SK-N-SH (cell line): ENCODE results near the gene CALU. TPM values are rescaled to one million over a fixed set of nuclear protein-coding genes. Genes with fewer than 3 reads are reported as not detected.

ENCODE experiments used
- CTCF ChIA-PET: fragments of 300-600, 350-600 bp; formaldehyde crosslinking; extraction: SDS; loops from one replicate; lab custom pipeline; 2021; lab: Yijun Ruan, JAX
- POLR2A ChIA-PET: fragments of 350-600 bp; sonication (Branson Sonifier 250); formaldehyde crosslinking; extraction: SDS; loops from one replicate; lab custom pipeline; 2020; ENCODE audit warnings: antibody characterized with exemption, inconsistent platforms; lab: Yijun Ruan, JAX
- DNase-seq: peaks from one replicate; pipeline ENCODE4 v3.0.0; 2012
- H2AFZ ChIP-seq: fragments of 200-600 bp; sonication (generic); 2 replicates; pipeline ENCODE4 v1.8.1; 2016; ENCODE audit warnings: antibody characterized with exemption, mild to moderate bottlenecking, low read depth
- H3F3A ChIP-seq: fragments of 200-600 bp; sonication (generic); replicated peaks from 2 replicates; pipeline ENCODE3; 2016; ENCODE audit warnings: antibody characterized with exemption, mild to moderate bottlenecking; ENCODE audit not compliant: insufficient read depth
- H3K27ac ChIP-seq, 2 experiments: fragments of 200-500 bp in 1 of 2; fragments of 200-600 bp in 1 of 2; sonication (Bioruptor generic) in 1 of 2; sonication (generic), shearing (Covaris generic) in 1 of 2; 2 replicates each; pipeline versions ENCODE4 v1.5.1 to v1.6.1; 2014 to 2016; ENCODE audit warnings: low read depth in 2 of 2, inconsistent platforms in 1 of 2, low read length in 1 of 2, mild to moderate bottlenecking in 1 of 2, mixed read lengths in 1 of 2
- H3K27me3 ChIP-seq: fragments of 200-600 bp; sonication (generic), shearing (Covaris generic); 2 replicates; pipeline ENCODE4 v1.6.1; 2016; ENCODE audit warnings: mixed run types; ENCODE audit not compliant: insufficient read depth
- H3K36me3 ChIP-seq, 2 experiments: fragments of 200-500 bp in 1 of 2; fragments of 200-600 bp in 1 of 2; sonication (Bioruptor generic) in 1 of 2; sonication (generic) in 1 of 2; replicated peaks in 1 of 2; 2 replicates each; pipeline versions ENCODE3 to v1.5.1; 2014 to 2016; ENCODE audit warnings: low read length in 1 of 2, mild to moderate bottlenecking in 1 of 2; ENCODE audit not compliant: insufficient read depth in 2 of 2, control insufficient read depth in 1 of 2
- H3K4me1 ChIP-seq, 2 experiments: fragments of 200-500 bp in 1 of 2; fragments of 200-600 bp in 1 of 2; sonication (Bioruptor generic) in 1 of 2; sonication (generic), shearing (Covaris generic) in 1 of 2; 2 replicates each; pipeline versions ENCODE4 v1.5.1 to v1.6.1; 2014 to 2016; ENCODE audit warnings: low read depth in 1 of 2, low read length in 1 of 2, mixed run types in 1 of 2; ENCODE audit not compliant: insufficient read depth in 2 of 2, control insufficient read depth in 1 of 2
- H3K4me2 ChIP-seq: fragments of 200-600 bp; sonication (generic), shearing (Covaris generic); 2 replicates; pipeline ENCODE4 v1.6.1; 2017; ENCODE audit warnings: mixed run types
- H3K4me3 ChIP-seq, 2 experiments: fragments of 200-500 bp in 1 of 2; fragments of 200-600 bp in 1 of 2; sonication (Bioruptor generic) in 1 of 2; sonication (generic), shearing (Covaris generic) in 1 of 2; 2 replicates each; pipeline versions ENCODE4 v1.5.1 to v1.8.1; 2014 to 2016; ENCODE audit warnings: low read depth in 2 of 2, inconsistent platforms in 1 of 2, low read length in 1 of 2, mild to moderate bottlenecking in 1 of 2, mixed read lengths in 1 of 2, moderate library complexity in 1 of 2
- H3K79me2 ChIP-seq: fragments of 200-600 bp; sonication (generic); 2 replicates; pipeline ENCODE4 v1.8.1; 2017; ENCODE audit warnings: mild to moderate bottlenecking; ENCODE audit not compliant: insufficient read depth
- H3K9ac ChIP-seq: fragments of 200-600 bp; sonication (generic); 2 replicates; pipeline ENCODE4 v1.6.1; 2017; ENCODE audit warnings: mixed run types
- H3K9me2 ChIP-seq: fragments of 200-600 bp; sonication (generic); 2 replicates; pipeline ENCODE4 v1.6.1; 2017; ENCODE audit warnings: mixed run types
- H3K9me3 ChIP-seq: fragments of 200-600 bp; sonication (generic); 2 replicates; pipeline ENCODE4 v1.6.1; 2017; ENCODE audit warnings: mixed run types, mild to moderate bottlenecking, moderate library complexity
- H4K20me1 ChIP-seq: fragments of 200-600 bp; sonication (generic); 2 replicates; pipeline ENCODE4 v1.6.1; 2017; ENCODE audit warnings: mild to moderate bottlenecking, mixed run types; ENCODE audit not compliant: insufficient read depth
- EP300 ChIP-seq, 2 experiments: IDR thresholded peaks; 2 replicates each; pipeline versions ENCODE4 v1.4.0 to v1.6.1; 2012; ENCODE audit warnings: borderline replicate concordance in 1 of 2, low read depth in 1 of 2, low read length in 1 of 2
- EZH2phosphoT487 ChIP-seq: fragments of 200-600 bp; sonication (generic); IDR thresholded peaks from 2 replicates; pipeline ENCODE4 v1.6.1; 2017; ENCODE audit warnings: low read depth, mixed run types, mild to moderate bottlenecking, antibody characterized with exemption, moderate library complexity, borderline replicate concordance
- FOSL2 ChIP-seq: IDR thresholded peaks from 2 replicates; pipeline ENCODE4 v1.4.0; 2012; ENCODE audit warnings: low read depth, mild to moderate bottlenecking, moderate library complexity, borderline replicate concordance
- FOXJ3 ChIP-seq: sonication (generic); formaldehyde crosslinking; IDR thresholded peaks from 2 replicates; pipeline ENCODE4 v1.5.1; 2020; ENCODE audit warnings: mild to moderate bottlenecking, missing genetic modification reagents
- GATA2 ChIP-seq: sonication (generic); formaldehyde crosslinking; IDR thresholded peaks from 2 replicates; pipeline ENCODE4 v1.5.0; 2020; ENCODE audit warnings: mild to moderate bottlenecking, missing genetic modification reagents
- IRF3 ChIP-seq: fragments of 150-350 bp; IDR thresholded peaks from 2 replicates; pipeline ENCODE4 v1.6.1; 2016; ENCODE audit warnings: mild to moderate bottlenecking, low read depth, low read length
- JUND ChIP-seq: IDR thresholded peaks from 2 replicates; pipeline ENCODE4 v1.4.0; 2012
- MEF2A ChIP-seq: IDR thresholded peaks from 2 replicates; pipeline ENCODE4 v1.4.0; 2012; ENCODE audit warnings: low read depth, borderline replicate concordance
- NRF1 ChIP-seq: IDR thresholded peaks from 2 replicates; pipeline ENCODE4 v1.6.1; 2012; ENCODE audit warnings: low read depth, mild to moderate bottlenecking, low read length
- POLR2AphosphoS5 ChIP-seq: IDR thresholded peaks from 2 replicates; pipeline ENCODE4 v1.6.1; 2012; ENCODE audit warnings: low read depth, low read length
- REST ChIP-seq: IDR thresholded peaks from 2 replicates; pipeline ENCODE4 v1.6.1; 2012; ENCODE audit warnings: mild to moderate bottlenecking, low read depth, low read length, moderate library complexity
- RFX5 ChIP-seq: IDR thresholded peaks from 2 replicates; pipeline ENCODE4 v1.6.1; 2012; ENCODE audit warnings: mild to moderate bottlenecking, improper control_type of control experiment, low read length
- RXRA ChIP-seq: IDR thresholded peaks from 2 replicates; pipeline ENCODE4 v1.4.0; 2012; ENCODE audit warnings: low read depth, mild to moderate bottlenecking, borderline replicate concordance
- SIN3A ChIP-seq: IDR thresholded peaks from 2 replicates; pipeline ENCODE4 v1.6.1; 2012; ENCODE audit warnings: low read depth, mild to moderate bottlenecking, low read length, moderate library complexity, borderline replicate concordance
- SMC3 ChIP-seq: IDR thresholded peaks from 2 replicates; pipeline ENCODE4 v1.6.1; 2012; ENCODE audit warnings: low read depth, low read length, improper control_type of control experiment
- TAF1 ChIP-seq: IDR thresholded peaks from 2 replicates; pipeline ENCODE4 v1.6.1; 2012; ENCODE audit warnings: low read depth, mild to moderate bottlenecking, low read length, moderate library complexity, borderline replicate concordance
- TEAD4 ChIP-seq: IDR thresholded peaks from 2 replicates; pipeline ENCODE4 v1.4.0; 2012; ENCODE audit warnings: mild to moderate bottlenecking, borderline replicate concordance; ENCODE audit not compliant: insufficient read depth
- USF1 ChIP-seq: IDR thresholded peaks from 2 replicates; pipeline ENCODE4 v1.4.0; 2012; ENCODE audit warnings: low read depth, borderline replicate concordance
- ZBTB33 ChIP-seq: IDR thresholded peaks from 2 replicates; pipeline ENCODE4 v1.4.0; 2012; ENCODE audit warnings: low read depth, borderline replicate concordance
- WGBS: methylation state at CpG from one replicate; pipeline ENCODE4 v1.1.6; 2017; ENCODE audit warnings: low lambda C conversion rate; 5-methylcytosine and 5-hydroxymethylcytosine counted together
- polyA plus RNA-seq, 3 experiments: library from polyadenylated mRNA; depleted of rRNA; stranded (reverse); fragments of >200 nt; gene quantifications; 2 replicates each; pipeline ENCODE4 v1.2.3, GENCODE V29; 2012

The CALU gene
- polyA plus RNA-seq, 1 of the 3 experiments (the other 2 are of a cell fraction), result 195 TPM

- H3K4me3 ChIP-seq, result no peak overlapping the region
- H3K4me1 ChIP-seq, result peaks cover 0 to 5% of the 10 kb centered on the region in 2 experiments; a peak in 2 of 4 replicates
- H3F3A ChIP-seq, result peaks cover 28% of the 10 kb centered on the region
- CTCF ChIA-PET, result interaction anchor here (1.1 to 1.6 kb wide), 3 partner anchors 16 to 136 kb away, joined by 3 to 7 read pairs (median 5); no protein-coding TSS in a partner anchor
- peaks cover 42 to 83% of the 10 kb centered on the region in 2 experiments for H3K36me3 ChIP-seq
- H3K79me2 ChIP-seq, result peaks cover 100% of the 10 kb centered on the region
- H3K9me3 ChIP-seq, result no peaks in the 10 kb centered on the region
- WGBS, result 88% methylated on average over 6 of the region's 6 CpGs
- no peak overlapping the region for H3K9ac ChIP-seq
- no peak for TF ChIP-seq FOXJ3 (CRISPR knock-in tag)
- TF ChIP-seq USF1, result no peak
- TF ChIP-seq SMC3, result no peak
- no peak for TF ChIP-seq SIN3A
- no peak for TF ChIP-seq JUND
- TF ChIP-seq POLR2AphosphoS5, result no peak
- TF ChIP-seq, all 33 proteins: peak for 0
- Histone ChIP-seq H3K4me2 (no peak overlapping the region), H3K9me2 (no peaks in the 10 kb centered on the region), H3K27me3 (no peaks in the 10 kb centered on the region), H3K27ac (no peak overlapping the region), H2AFZ (no peak overlapping the region), H4K20me1 (peaks cover 100% of the 10 kb centered on the region)
- DNase-seq, result no peak
- POLR2A ChIA-PET, result interaction anchor here (0.6 kb wide), 1 partner anchor 393 kb away, joined by 4 read pairs; no protein-coding TSS in a partner anchor
Observed at GRCh38 chr7:128747327-128748079, 8.3 kb downstream of the CALU start.

GRCh38 chr7:128752251-128752650 is 13.1 kb downstream of the CALU start:
- Histone ChIP-seq H3K27me3 (no peaks in the 10 kb centered on the region), H3K9me2 (no peaks in the 10 kb centered on the region), H3K4me1 (peaks cover 28 to 34% of the 10 kb centered on the region in 2 experiments), H3K27ac (no peak overlapping the region), H3K36me3 (peaks cover 62 to 83% of the 10 kb centered on the region in 2 experiments), H3K4me2 (no peak overlapping the region), H3K9ac (no peak overlapping the region), H3F3A (peaks cover 63% of the 10 kb centered on the region), H4K20me1 (peaks cover 99% of the 10 kb centered on the region), H3K4me3 (no peak overlapping the region), H3K9me3 (no peaks in the 10 kb centered on the region), H3K79me2 (peaks cover 86% of the 10 kb centered on the region), H2AFZ (no peak overlapping the region)
- WGBS, result 93% methylated on average over 1 of the region's 1 CpG
- no peak for DNase-seq
- ChIA-PET CTCF (interaction anchor here (2.1 kb wide), 1 partner anchor 131 kb away, joined by 5 read pairs; no protein-coding TSS in a partner anchor), POLR2A (interaction anchor here (1.7 kb wide), 1 partner anchor 12 kb away, joined by 6 read pairs; no protein-coding TSS in a partner anchor)
- TF ChIP-seq EZH2phosphoT487 (no peak), REST (no peak), GATA2 (no peak), RFX5 (no peak), TAF1 (no peak), TEAD4 (no peak), NRF1 (no peak), RXRA (no peak), EP300 (IDR thresholded peaks at IDR 0.05; ENCODE audit: borderline replicate concordance in 1 of 2, low read depth in 1 of 2, low read length in 1 of 2) (no peak), IRF3 (no peak), FOSL2 (no peak), MEF2A (no peak), ZBTB33 (no peak)
